Activated T-cell treated with anti-CD3 and anti-CD28 coated beads for 24 hours (primary cell): ENCODE measurements around the gene DYNC2LI1.

ENCODE experiments used
- DNase-seq: peaks from one replicate; pipeline ENCODE4 v3.0.0-alpha.2; 2020; ENCODE audit warnings: low read depth

Gene DYNC2LI1

DNA sequence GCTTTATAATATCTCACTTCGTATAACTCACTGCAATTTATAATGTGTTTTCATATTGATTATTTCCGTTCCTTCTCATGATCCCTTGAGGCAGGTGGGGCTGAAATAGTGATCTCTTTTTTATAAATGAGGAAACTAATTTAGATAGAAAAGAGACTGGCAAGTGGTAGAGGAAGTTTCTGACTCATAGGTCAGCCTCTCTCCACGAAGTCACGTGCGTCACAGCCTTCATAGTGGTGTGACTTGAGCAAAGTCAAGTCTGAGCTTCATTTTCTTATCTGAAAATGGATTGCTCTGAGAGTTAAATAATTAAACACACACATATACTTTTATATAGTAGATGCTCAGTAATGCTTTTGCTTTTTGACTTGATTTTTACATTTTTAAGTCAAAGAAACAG lies 44.9 kb downstream of the DYNC2LI1 start:
- DNase-seq = no peak

DNA sequence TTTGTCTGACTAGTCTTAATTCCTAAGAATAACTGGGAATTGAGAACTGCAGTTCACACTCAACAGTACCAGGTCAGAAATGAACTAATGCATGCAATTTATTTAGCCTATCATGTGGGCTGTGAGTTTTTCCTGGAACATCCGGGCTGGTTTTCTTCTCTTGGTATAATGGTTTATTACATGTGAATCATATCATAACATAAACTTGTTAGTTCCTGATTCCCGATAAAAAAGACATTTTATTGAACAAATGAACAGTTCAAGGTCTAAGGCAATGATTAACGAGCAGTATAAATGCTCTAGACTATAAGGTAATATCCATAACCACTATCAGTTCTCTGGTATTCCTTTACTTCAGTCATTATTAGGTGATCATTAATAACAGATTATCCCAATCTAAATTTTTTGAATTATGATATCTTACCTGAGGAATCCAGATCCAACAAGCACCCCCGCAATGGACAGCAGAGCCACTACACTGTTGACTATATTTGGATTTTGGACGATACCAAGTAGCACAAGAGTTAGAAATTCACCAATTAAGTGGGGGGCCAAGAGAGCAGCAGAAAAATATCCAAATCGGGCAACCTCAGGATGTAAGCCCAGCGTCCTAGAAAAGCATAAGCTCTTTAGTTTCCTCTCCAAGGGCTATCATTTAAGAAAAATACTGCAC lies 45.8 kb downstream of the DYNC2LI1 start:
- no peak for DNase-seq

DNA sequence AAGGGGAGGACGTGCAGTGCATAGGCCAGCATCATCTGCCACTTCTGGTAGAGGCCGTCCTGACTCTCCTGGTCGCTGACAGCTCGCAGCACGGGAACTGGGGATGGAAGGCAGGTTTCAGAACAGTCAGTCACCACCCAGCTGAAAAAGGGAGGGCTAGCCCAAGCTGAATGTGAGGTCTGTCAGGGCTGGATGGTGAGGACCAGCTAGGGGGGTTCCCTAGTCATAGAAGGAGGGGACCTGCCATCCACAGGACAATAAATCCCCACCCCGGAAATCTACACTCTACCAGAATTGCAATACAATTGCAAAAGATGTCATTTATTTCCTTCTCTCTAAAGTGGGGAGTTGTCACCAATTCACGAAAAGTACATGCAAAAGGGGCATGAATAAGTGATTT lies 49.0 kb downstream of the DYNC2LI1 start:
- DNase-seq = no peak

GRCh38 chr2:43823751-43824150 lies 49.9 kb downstream of the DYNC2LI1 start:
- no peak for DNase-seq

GRCh38 chr2:43824512-43824911 lies 50.7 kb downstream of the DYNC2LI1 start:
- no peak for DNase-seq

- no peak for DNase-seq
These were observed 51.2 kb downstream of the DYNC2LI1 start for GRCh38 chr2:43824951-43825493.

DNA sequence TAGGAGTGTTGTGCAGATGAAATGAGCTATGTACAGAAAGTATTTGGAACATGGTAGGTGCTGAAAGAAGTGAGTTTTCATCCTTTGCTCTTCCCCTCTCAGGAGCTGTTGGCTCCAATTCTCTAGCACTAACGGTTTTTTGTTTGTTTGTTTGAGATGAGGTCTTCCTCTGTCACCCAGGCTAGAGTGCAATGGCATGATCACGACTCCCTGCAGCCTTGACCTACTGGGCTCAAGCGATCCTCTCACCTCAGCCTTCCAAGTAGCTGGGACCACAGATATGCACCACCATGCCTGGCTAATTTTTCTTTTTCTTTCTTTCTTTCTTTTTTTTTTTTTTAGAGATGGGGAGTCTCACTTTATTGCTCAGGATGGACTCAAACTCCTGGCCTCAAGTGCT lies 52.0 kb downstream of the DYNC2LI1 start:
- no peak for DNase-seq

DNA sequence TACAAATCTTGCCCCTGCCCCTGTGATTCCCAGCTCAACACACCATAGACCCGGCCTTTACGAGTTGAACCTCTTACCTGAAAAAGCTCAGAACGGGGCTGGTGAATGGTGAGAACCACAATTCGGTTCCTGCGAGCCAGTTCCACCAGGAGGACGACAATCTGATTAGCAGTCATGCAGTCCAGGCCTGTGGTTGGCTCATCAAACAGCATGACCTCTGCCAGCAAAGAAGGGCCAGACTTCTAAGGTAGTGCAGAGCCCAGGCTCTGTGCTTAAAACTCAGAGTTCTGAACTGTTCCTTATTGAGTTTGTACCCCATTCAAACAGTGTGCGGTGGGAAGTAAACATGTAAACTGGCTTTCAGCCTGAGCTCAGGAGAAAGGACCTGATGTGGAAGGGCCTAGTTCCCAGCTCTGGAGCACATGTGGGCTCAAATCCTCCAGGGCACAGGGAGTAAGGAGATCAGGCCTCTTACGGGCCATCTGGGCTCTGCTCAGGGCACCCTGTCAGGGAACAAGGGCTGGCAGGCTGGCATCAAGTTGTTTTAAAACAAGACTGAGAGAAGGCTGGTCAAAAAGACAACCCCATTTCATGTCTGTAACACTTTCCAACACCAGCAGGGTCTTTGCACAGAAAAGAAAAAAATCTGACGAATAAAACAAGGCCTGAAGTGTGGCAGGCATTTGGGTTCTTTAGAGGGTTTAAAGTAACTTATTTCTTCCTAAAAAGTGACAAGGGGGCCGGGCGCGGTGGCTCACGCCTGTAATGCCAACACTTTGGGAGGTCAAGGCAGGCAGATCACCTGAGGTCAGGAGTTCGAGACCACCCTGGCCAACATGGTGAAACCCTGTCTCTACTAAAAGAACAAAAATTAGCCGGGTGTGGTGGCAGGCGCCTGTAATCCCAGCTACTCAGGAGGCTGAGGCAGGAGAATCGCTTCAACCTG lies 52.7 kb downstream of the DYNC2LI1 start:
- DNase-seq = no peak

GRCh38 chr2:43831543-43832294 lies 57.9 kb downstream of the DYNC2LI1 start:
- DNase-seq = no peak

DNA sequence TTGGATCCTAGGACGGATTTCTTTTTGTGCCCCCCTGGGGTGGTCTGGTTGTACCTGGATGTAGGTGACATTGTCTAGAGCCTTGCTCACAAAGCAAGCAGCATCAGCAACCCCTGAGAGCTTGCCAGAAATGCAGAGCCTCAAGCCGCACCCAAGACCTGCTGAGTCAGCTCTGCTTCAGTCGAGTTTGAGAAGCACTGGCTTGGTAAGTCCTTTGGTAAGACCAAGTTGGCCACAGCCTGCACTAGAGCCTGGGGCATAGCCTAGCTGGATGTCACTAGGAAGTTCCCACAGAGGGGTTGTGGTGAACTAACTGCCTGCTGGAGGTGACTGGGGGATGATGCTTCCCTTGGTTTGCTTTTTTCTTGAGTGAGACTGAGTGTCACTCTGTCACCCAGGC lies 58.6 kb downstream of the DYNC2LI1 start:
- DNase-seq = no peak

DNA sequence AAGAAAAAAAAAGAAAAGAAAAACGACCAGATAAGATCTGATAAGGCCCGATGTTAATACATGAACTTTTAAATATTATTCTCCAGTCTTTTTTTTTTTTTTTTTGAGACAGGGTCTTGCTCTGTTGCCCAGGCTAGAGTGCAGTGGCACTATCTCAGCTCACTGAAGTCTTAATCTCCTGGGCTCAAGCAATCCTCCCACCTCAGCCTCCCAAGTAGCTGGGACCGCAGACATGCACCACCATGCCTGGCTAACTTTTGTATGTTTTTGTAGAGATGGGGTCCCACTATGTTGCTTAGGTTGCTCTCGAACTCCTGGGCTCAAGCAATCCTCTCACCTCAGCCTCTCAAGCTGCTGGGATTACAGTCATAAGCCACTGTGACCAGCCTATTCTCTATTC lies 63.2 kb downstream of the DYNC2LI1 start:
- no peak for DNase-seq

DNA sequence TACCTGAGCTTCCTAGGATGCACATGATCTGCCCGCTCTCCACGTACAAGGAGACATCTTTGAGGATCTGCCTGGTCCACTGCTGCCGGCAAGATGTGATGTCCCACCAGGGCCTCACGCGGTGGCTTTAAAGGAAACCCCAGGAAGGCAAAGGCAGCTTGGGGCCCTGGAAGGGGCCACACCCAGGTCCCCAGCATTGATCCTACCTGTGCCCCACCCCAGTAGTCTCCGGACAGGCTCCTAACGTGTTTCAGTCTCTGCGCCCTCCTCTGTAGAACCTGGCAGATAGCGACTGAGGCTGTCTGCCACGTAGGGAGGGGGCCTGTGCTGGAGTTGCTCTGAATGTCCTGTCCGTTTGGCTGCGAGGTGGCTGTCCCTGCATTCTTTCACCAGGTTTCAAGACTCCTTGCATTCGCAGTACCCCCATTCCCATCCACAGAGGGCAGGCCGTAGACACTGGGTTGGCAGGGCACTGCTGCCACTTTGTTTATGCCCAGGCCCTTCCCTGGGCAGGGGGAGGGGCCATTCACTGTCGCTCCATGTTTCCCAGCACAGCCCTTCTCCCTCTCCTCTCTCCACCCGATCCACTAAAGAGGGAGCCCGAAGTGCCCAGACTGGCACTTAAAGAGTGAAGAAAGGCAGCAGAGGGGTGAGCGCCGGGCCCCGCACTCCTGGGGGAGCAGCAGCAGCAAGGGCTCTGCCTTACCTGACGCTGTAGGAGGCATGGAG lies 64.2 kb downstream of the DYNC2LI1 start:
- no peak for DNase-seq

- no peak for DNase-seq
These were observed 64.9 kb downstream of the DYNC2LI1 start, which contains the start of the genes ABCG5 and ABCG8 for GRCh38 chr2:43838560-43839267. Gene ABCG5 (minus strand): TSS chr2:43838839. CDS start chr2:43838679, 160 bp downstream. Gene ABCG8 (plus strand): TSS chr2:43838971. CDS start chr2:43839054, 83 bp downstream.

DNA sequence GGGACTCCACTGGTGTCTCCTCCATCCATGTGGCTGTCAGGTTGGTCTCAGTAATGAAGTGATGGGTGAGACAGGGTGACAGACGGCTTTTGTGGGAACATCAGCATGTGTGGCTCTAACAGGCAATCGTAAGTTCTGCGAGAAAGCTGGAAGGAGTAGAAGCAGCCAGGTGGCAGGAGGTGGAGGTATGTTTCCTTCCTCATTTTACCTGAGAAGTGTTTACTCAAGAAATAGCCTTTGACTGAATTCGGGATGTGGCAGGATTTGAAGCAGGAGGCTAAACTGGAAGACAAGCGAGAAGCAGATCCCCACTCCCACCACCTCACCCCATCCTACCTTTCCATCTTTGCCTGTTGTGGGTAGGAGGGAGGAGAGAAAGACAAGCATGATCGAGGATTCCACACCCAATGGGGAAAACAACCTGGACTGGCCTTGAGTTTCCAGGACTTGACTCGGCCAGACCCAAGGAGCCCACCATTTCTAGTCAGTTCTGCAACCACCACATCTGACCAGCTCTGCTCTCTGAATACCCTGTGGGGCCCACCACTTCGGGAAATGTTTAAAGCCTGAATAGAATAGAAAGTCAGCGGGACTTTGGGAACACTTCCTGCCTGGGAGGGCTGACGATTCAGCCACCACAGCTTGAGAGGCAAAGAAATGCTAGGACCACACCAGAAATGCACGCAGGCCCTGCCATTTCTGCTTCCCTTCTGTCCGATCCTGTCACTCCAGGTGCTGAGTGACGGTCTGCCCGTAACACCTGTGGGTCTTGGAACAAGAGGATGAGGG lies 66.1 kb downstream of the DYNC2LI1 start:
- DNase-seq = no peak

GRCh38 chr2:43840965-43841364 lies 67.1 kb downstream of the DYNC2LI1 start:
- no peak for DNase-seq

DNA sequence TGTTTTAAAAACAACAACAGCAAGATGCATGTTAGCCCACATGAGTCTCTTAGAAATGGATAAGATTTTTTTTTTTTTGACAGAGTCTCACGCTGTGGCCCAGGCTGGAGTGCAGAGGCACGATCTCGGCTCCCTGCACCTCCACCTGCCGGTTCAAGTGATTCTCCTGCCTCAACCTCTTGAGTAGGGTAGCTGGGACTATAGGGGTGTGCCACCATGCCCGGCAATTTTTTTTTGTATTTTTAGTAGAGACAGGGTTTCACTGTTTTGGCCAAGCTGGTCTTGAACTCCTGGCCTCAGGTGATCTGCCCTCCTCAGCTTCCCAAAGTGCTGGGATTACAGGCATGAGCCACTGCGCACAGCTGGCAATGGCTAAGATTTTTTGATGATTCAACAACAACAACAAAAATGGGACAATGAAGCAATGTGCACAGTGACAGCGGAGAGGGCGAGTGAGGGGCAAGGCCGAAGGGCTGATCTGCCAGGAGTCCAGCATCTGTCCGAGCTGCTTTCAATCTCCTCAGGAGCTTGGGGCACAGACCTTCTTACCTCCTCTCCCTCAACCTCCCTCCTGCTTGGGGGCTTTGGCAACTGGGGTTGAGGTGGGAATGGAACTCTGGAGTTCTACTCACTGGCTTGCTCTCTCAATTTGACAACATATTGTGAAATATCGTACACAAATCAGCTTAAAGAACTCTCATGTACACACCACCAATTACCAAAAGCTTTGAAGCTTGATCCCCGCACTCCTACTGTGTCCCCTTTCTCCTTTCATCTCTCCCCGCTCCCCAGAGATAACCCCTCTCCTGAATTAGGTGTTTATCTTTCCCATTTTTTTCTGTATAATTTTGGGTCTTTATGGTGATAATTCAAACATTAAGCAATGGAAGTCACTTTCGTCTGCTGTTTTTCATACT lies 68.4 kb downstream of the DYNC2LI1 start:
- no peak for DNase-seq

- no peak for DNase-seq
These were observed 69.0 kb downstream of the DYNC2LI1 start for GRCh38 chr2:43842866-43843226.

DNA sequence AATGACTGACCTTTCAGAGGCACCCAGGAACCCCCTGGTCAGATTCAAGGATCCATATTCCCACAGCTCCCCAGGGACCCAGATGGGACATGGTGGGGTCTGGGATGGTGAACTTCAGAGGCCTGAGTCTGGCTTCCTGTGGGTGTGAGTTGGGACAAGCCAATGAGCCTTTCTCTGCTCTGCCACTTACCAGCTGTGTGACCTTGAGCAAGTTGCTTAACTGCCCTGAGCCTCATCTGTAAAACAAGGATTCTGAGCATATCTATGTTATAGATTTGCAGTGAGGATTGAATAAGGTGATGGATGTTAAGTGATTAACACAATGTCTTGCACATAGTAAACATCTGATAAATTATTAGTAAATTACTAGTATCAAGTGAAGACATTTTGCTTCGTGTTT lies 71.3 kb downstream of the DYNC2LI1 start:
- no peak for DNase-seq
